HG03442 (cell line): ENCODE measurements around the gene DRAP1.

Experiments
- ATAC-seq: cut with Tn5 transposase; IDR thresholded peaks from one replicate; pipeline ENCODE4 v1.9.1; 2021; ENCODE audit warnings: mild to moderate bottlenecking, moderate library complexity; ENCODE audit not compliant: unreplicated experiment

DRAP1 gene

DNA sequence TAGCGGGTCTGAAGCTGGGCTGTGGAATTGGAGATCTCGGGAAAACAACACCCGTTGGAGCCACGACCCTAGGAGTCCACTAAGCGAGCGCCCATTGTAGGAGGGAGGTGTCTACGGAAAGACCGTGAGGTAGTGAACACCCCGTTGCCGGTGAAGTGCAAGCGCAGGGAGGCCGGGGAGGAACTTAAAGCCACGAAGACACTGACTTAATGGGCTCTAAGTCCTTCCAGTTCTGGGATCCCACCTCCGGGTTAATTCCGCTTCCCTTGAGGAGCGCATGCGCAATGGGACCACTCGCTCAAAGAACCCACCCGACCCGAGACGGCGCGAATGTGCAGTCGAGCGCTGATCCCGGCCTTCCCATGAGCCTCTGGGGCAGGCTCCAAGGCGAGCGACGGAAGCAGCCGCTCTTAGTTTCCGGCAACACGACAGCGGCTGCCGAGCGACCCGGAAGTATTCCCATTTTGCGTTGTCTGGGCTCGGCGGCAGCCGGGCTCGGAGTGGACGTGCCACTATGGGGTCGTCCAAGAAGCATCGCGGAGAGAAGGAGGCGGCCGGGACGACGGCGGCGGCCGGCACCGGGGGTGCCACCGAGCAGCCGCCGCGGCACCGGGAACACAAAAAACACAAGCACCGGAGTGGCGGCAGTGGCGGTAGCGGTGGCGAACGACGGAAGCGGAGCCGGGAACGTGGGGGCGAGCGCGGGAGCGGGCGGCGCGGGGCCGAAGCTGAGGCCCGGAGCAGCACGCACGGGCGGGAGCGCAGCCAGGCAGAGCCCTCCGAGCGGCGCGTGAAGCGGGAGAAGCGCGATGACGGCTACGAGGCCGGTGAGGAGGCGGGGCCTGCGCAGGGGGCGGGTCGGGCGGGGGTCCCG is 42.3 kb downstream of the DRAP1 start, which contains the start of gene SART1:
Gene SART1, plus strand, starts transcription at position 468 of the 874 bp plus-strand sequence. Its CDS starts 47 bp downstream, at position 515.
- ATAC-seq: peak; percentile 81

GRCh38 chr11:65962141-65962564 is 42.9 kb downstream of the DRAP1 start:
- ATAC-seq: no peak

- ATAC-seq: no peak
These were observed 45.7 kb downstream of the DRAP1 start for GRCh38 chr11:65964906-65965305.

DNA sequence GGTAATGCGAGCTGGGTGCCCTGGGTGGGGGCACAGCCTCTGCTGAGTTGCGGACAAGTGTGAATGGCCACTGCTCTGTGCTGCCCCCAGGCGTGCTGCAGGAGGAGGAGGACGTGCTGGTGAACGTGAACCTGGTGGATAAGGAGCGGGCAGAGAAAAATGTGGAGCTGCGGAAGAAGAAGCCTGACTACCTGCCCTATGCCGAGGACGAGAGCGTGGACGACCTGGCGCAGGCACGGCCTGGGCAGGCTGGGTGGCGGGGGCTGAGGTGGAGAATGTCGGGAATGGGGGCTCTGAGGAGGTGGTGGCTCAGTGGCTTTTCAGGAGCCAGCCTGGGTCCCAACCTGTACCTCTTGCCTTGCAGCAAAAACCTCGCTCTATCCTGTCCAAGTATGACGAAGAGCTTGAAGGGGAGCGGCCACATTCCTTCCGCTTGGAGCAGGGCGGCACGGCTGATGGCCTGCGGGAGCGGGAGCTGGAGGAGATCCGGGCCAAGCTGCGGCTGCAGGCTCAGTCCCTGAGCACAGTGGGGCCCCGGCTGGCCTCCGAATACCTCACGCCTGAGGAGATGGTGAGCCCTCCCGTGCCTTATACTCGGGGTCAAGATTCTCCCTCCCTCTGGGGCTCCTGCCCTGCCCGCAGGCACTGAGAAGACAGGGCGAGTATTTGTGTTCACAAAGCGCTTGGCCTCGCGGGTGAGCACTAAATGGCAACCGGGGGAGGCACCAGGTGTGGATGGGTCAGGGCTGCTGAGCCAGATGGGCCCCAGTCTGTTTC is 46.9 kb downstream of the DRAP1 start:
- no peak for ATAC-seq

- ATAC-seq: no peak
These were observed 48.2 kb downstream of the DRAP1 start for GRCh38 chr11:65967329-65967934.

DNA sequence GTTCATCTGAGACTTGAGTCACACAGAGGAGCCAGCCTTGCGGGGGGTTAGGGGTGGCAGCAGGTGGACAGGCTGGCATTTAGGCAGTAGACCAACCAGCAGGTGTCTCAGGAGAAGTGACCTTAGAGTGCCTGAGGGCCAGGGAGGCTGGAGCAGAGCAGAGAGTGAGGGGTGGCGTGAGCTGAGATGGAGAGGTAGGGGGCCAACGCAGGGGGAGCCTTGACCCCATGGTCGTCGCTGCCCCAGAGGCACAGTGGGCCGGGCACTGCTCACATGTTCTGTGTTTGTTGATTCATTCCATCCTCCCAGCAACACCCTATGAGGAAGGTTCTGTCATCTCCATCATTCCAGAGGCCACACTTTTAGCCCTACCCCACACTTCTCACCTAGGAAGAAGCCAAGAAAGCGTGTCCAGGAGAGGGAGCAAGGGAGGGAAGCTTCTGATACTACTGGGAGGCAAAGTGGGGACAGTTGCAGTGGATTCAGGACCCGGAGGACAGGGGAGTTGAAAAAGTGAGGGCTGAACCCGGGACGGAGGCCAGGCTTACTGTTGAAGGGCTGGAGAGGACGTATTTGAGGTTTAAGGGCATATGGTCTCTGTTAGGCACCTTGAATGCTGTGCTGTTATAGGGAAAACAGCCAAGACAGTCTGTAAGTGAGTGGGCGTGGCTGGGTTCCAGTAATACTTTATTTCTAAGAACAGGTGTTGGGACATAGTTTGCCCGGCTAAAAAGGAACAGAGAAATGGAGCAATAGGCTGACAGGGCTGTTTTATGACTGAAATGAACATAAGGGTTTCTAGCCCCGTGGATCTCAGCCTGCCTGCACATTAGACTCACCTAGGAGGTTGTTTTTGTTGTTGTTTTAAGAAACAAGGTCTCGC is 49.6 kb downstream of the DRAP1 start:
- no peak for ATAC-seq
